ENCODE data around the gene PDE9A. TPM values are rescaled to one million over a fixed set of nuclear protein-coding genes. Genes with fewer than 3 reads are reported as not detected.

Gene PDE9A
- total RNA-seq, 1 donor from 2014 or later, result 0.13 TPM

DNA sequence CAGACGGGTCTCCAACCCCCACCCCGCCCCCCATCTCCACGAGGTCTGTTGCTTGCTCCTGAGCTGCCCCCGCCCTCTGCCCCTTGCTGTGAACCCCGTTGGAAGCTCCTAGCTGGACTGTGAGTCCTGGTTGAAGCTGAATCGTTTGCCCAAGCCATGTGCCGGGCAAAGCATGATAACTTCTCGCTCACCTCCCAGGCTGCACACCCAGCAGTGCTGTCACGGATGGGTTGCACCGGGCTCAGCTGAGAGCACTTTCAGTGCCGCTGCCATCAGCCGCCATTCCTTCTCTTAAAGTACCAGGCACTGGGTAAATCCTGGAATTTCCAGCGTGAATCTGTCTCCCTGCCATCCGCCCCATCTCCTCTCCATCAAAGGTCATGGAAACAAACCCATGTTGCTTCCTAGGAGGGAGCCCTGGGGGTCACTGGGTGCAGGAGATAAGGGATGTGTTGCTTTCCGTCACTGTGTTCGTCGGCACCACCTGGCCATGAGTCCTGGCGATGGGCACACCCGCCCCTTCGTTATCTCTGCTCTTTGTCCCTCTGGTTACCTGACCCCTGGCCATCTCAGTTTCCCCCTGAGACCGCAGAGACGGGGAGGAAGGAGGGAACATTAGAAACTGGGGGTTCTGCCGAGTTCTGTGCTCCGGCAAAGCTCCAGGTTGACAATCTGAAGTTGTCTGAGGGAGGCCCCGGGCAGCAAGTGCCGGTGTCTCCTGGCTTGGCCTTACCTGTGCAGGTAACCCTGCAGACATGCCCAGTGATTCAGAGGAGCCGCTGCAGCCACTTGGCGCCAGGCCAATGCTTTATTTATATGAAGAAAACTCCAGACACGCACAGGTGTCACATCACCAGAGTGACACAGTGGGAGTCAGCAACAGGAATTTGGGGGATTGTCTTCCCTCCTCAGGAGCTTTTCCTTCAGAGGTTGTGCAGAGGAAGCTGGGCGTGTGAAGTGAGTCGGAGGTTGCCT is 2.7 kb downstream of the PDE9A start:
- no peak for DNase-seq (ENCODE audit: low read depth, low spot score)

GRCh38 chr21:42656872-42657271 is 3.5 kb downstream of the PDE9A start:
- DNase-seq (ENCODE audit: low read depth, low spot score), result no peak

- no peak for DNase-seq (ENCODE audit: low read depth, low spot score)
Observed at GRCh38 chr21:42657676-42658319, 4.4 kb downstream of the PDE9A start.

DNA sequence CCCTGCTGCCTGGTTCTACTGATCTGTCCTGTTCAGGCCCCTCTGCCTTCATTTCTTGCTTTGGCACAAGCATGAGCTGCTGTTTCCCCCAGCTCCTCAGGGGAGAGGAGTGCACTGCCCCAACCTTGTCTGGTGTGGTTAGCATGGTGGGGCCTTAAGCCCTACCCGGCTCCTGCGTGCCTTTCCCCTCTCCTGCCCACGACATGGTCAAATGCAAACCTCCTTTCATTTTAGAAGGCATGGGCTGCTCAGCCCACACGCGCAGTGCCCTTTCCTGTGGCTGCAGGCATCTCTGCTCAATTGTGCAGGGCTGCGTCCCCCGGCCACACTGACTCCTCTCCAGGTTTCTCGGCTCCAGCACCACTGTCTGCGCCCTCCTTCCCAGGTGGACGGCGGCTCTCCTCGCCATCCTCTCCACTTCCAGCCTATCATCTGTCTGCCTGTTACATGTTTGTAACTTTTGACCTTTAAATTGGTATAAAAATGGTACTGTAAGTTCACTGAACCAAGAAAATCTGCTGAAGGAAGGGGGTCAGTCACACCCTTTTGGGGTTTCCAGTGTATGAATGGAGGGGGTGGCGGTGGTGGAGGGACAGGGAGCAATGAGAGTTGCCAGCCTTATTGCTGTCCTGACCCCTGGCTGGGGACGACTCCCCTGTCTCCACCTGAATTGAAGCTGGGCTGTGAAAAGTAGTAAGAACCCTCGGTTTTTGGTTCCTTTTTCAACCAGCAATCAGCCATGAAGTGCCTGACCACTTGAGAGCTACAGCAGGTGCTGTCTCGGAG is 5.1 kb downstream of the PDE9A start:
- no peak for DNase-seq (ENCODE audit: low read depth, low spot score)

DNA sequence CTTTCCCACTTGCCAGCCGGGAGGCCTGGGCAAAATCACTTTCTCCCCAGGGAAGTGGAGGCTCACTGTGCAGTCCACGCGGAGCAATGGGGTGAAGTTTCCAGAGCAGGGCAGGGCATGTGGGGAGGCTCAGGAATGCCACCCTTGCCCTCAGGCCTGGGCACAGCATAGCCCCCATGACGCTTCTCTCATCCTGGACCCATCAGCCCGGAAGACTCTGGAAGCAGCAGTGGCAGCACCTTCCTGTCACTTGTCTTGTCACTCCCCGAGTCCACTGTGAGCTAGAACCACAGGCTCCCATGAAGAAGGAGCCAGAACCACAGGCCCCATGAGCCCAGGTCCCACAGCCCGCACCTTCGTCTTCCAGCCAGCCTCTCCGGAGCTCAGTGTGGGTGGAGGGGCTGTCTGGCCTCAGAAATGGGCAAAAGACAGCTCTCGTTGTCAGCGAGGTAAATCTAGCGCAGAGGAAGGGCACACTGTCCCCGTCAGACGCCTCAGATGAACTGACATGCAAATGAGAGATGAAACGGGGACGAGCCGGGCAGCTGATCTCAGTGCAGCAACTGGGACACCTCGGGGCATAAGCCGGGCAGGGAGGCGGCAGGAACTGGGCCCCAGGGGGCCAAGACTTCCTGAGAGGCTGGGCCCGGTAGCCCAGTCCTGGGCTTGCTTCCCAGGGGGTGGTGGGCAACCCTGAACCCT is 6.1 kb downstream of the PDE9A start:
- DNase-seq (ENCODE audit: low read depth, low spot score), result no peak

GRCh38 chr21:42660118-42660470 is 6.7 kb downstream of the PDE9A start:
- DNase-seq (ENCODE audit: low read depth, low spot score), result no peak

GRCh38 chr21:42661688-42662429 is 8.4 kb downstream of the PDE9A start:
- DNase-seq (ENCODE audit: low read depth, low spot score), result no peak

- DNase-seq (ENCODE audit: low read depth, low spot score), result no peak
Observed at GRCh38 chr21:42662430-42663199, 9.2 kb downstream of the PDE9A start.

DNA sequence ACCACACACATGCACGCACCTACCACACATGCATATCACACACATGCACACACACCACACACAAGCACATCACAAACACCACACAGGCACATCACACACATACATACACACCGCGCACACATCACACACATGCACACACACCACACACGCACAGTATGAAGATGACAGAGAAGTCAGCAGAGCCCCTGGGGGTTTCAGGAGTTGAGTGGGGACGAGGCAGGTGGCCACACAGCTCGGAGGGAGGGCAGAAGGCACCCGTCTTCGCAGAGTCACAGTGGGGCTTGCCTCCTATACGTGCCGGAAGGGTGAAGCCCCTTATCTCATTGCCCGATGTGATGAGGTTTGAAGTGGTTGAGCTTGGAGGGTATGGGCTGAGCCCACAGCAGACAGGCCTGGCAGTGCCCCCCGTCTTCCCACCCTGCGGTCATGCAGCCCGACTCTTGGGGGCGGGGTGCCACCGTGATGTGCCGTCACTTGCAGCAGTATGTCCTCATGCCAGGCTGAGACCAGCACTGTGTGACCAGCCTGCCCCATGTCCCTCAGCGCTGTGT is 9.9 kb downstream of the PDE9A start:
- DNase-seq (ENCODE audit: low read depth, low spot score), result no peak

GRCh38 chr21:42663860-42664535 is 10.6 kb downstream of the PDE9A start:
- no peak for DNase-seq (ENCODE audit: low read depth, low spot score)

DNA sequence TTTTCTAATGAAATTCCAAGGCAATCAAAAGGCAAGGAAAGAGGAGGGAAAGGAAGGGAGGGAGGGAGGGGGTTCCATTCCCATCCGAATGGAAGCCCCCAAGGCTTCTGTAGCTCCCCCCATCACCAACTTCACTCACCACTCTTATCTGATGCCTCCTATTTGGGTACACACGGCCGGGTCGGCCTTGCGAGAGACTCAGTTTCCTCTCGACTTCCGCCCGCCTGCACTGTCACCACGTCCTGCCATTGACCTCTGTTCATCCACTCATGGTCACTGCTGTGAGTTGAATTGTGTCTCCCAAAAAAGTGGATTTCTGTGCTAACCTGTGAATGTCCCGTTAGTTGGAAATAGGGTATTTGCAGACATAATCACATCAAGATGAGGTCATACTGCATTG is 11.2 kb downstream of the PDE9A start:
- DNase-seq (ENCODE audit: low read depth, low spot score), result no peak

GRCh38 chr21:42665026-42665425 is 11.6 kb downstream of the PDE9A start:
- no peak for DNase-seq (ENCODE audit: low read depth, low spot score)

DNA sequence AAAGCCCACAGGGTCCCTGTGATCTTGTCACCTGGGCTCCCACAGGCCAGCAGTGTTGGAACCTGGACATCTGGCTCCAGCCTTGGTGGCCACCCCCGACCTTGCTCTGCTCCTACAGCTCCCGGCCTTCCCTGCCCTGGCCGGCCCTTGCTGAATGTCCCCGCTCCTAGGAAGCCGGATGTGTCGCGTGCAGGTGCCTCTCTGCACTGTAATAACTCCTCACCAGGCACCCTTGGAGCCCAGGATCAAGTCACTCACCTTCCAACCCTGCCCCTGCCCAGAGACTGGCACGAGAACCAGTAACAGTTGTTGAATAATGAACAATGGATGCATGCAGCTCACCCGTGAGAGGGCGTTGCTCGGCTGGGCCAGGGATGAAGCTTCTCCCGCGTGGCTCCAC is 12.1 kb downstream of the PDE9A start:
- DNase-seq (ENCODE audit: low read depth, low spot score), result no peak

DNA sequence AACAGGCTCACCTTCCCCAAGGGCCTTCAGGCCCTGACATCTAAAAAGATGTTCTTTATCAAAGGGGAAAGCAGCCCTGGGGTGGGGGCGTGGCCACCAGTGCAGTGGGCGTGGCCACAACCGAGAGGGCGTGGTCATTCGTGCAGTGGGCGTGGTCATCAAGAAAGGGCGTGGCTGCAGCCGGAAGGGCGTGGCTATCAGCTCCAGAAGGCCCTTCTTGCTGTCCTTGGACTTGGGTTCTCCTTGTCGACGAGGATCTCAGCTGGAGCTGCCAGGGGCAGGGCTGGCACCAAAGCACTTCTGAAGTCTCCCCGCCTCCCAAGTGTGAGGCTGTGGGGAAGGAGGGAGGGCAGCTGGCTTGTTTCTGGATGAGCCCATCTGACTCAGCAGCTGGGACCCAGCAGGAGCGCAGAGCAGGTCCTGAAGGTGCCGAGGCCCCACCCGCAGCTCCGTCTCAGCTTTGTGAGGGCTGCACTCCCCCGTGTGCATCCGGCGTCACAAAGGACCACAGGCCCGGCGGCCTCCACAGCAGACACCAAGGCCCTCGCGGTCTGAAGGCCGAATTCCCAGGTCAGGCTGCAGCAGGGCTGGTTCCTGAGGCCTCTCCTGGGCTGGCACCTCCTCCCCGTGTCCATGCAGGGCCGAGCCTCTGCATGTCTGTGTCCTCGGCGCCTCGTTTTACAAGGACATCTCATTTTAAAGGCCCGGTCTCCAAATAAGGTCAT is 12.8 kb downstream of the PDE9A start:
- no peak for DNase-seq (ENCODE audit: low read depth, low spot score)

DNA sequence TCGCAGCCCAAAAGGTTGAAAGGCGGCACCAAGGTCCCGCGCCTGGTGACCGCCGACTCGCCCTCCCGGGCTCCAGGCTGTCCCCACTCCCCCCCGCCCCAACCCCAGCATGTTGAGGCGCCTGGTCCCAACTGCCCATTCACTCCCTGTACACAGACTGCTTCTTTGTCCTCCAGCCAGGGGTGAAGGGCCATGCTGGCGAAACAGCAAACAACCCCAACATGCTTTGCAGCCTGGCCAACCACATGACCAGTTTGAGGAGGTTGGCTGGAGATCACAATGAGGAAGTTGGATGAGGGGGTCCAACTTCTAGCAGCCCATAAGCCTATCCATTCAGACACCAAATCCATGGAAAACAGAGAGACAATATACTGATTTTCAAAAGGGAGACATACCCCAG is 13.5 kb downstream of the PDE9A start:
- no peak for DNase-seq (ENCODE audit: low read depth, low spot score)

GRCh38 chr21:42668298-42668992 is 15.0 kb downstream of the PDE9A start:
- no peak for DNase-seq (ENCODE audit: low read depth, low spot score)

GRCh38 chr21:42669041-42669440 is 15.6 kb downstream of the PDE9A start:
- no peak for DNase-seq (ENCODE audit: low read depth, low spot score)
